DOHH2 (cell line): ENCODE measurements around the gene ARMH2.
"Not testable (repeated sequence)": the region's sequence is repeated elsewhere in the genome, so short reads cannot be mapped to it uniquely, and the experiment has no call there.

ENCODE experiments used
- H3F3A ChIP-seq: fragments of 200-600 bp; sonication (generic), shearing (Covaris generic); 2 replicates; pipeline ENCODE4 v1.6.0; 2016; ENCODE audit warnings: antibody characterized with exemption, mild to moderate bottlenecking; ENCODE audit not compliant: control insufficient read depth, insufficient read depth
- H3K27ac ChIP-seq: fragments of 200-600 bp; sonication (generic); 2 replicates; pipeline ENCODE4 v1.5.1; 2014; ENCODE audit warnings: low read depth, mild to moderate bottlenecking, low read length, moderate library complexity
- H3K27me3 ChIP-seq: fragments of 200-600 bp; sonication (generic); 2 replicates; pipeline ENCODE4 v1.6.1; 2014; ENCODE audit warnings: mild to moderate bottlenecking, low read length, mixed read lengths; ENCODE audit not compliant: control insufficient read depth
- H3K36me3 ChIP-seq: fragments of 200-600 bp; sonication (generic); 2 replicates; pipeline ENCODE4 v1.6.1; 2014; ENCODE audit warnings: mild to moderate bottlenecking, low read length, moderate library complexity, mixed read lengths; ENCODE audit not compliant: control insufficient read depth
- H3K4me1 ChIP-seq: fragments of 200-600 bp; sonication (generic); 2 replicates; pipeline ENCODE4 v1.6.1; 2014; ENCODE audit warnings: mild to moderate bottlenecking, low read length, mixed read lengths; ENCODE audit not compliant: control insufficient read depth
- H3K4me2 ChIP-seq: fragments of 200-600 bp; sonication (generic); 2 replicates; pipeline ENCODE4 v1.6.0; 2014; ENCODE audit warnings: mild to moderate bottlenecking, low read length, moderate library complexity
- H3K4me3 ChIP-seq: fragments of 200-600 bp; sonication (generic); 2 replicates; pipeline ENCODE4 v1.5.1; 2014; ENCODE audit warnings: mild to moderate bottlenecking, low read length, mixed read lengths
- H3K79me2 ChIP-seq: fragments of 200-600 bp; sonication (generic); 2 replicates; pipeline ENCODE4 v1.6.1; 2014; ENCODE audit warnings: mild to moderate bottlenecking, low read length, mixed read lengths; ENCODE audit not compliant: control insufficient read depth
- H3K9me2 ChIP-seq: fragments of 200-600 bp; sonication (generic); replicated peaks from 2 replicates; pipeline ENCODE4 v1.6.1; 2014; ENCODE audit warnings: mild to moderate bottlenecking, low read length, mixed read lengths; ENCODE audit not compliant: control insufficient read depth
- H3K9me3 ChIP-seq: fragments of 200-600 bp; sonication (generic); 2 replicates; pipeline ENCODE4 v1.6.1; 2014; ENCODE audit warnings: antibody characterized with exemption, low read length, mixed read lengths; ENCODE audit not compliant: control insufficient read depth, insufficient read depth
- H4K20me1 ChIP-seq: fragments of 200-600 bp; sonication (generic); 2 replicates; pipeline ENCODE4 v1.6.0; 2014; ENCODE audit warnings: low read depth, mild to moderate bottlenecking, antibody characterized with exemption, low read length, moderate library complexity; ENCODE audit not compliant: control insufficient read depth, insufficient read depth
- EZH2phosphoT487 ChIP-seq: fragments of 200-600 bp; sonication (generic); IDR thresholded peaks from 2 replicates; pipeline ENCODE4 v1.6.1; 2017; ENCODE audit warnings: borderline replicate concordance, mild to moderate bottlenecking, antibody characterized with exemption, low read length, moderate library complexity, mixed read lengths
- TF ChIP-seq, protein P1 (sequence below): fragments of 200-600 bp; sonication (generic); IDR thresholded peaks from one replicate; pipeline ENCODE4 v1.5.1; 2014; ENCODE audit warnings: antibody characterized with exemption, mild to moderate bottlenecking, low read depth, low read length; ENCODE audit not compliant: poor library complexity, severe bottlenecking

ARMH2 gene

DNA sequence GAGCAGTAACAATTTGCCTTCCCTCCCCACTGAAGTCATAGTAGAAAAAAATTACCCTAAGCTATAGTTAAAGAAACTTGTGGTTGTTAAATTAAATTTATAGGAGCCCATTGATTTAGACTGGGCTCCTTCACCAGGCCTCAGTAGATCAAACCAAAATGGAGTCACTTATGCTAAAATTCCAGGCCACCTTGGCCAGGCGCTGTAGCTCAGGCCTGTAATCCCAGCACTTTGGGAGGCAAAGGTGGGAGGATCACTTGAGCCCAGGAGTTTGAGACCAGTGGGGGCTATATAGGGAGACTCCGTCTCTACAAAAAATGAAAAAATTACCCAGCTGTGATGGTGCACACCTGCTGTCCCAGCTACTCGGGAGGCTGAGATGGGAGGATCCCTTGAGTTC, 39.0 kb downstream of the ARMH2 start:
- H3F3A ChIP-seq: no peaks in the 10 kb centered on the region
- H3K27ac ChIP-seq: no peak overlapping the region
- 0 out of 2 replicates have a peak, but pooled peaks cover under 1% of the 10 kb centered on the region for H3K9me3 ChIP-seq
- no peaks in the 10 kb centered on the region for H3K36me3 ChIP-seq
- no peak overlapping the region for H3K4me2 ChIP-seq
- no peak overlapping the region for H3K4me3 ChIP-seq
- TF ChIP-seq, protein P1, sequence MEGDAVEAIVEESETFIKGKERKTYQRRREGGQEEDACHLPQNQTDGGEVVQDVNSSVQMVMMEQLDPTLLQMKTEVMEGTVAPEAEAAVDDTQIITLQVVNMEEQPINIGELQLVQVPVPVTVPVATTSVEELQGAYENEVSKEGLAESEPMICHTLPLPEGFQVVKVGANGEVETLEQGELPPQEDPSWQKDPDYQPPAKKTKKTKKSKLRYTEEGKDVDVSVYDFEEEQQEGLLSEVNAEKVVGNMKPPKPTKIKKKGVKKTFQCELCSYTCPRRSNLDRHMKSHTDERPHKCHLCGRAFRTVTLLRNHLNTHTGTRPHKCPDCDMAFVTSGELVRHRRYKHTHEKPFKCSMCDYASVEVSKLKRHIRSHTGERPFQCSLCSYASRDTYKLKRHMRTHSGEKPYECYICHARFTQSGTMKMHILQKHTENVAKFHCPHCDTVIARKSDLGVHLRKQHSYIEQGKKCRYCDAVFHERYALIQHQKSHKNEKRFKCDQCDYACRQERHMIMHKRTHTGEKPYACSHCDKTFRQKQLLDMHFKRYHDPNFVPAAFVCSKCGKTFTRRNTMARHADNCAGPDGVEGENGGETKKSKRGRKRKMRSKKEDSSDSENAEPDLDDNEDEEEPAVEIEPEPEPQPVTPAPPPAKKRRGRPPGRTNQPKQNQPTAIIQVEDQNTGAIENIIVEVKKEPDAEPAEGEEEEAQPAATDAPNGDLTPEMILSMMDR: no peak
- no peaks in the 10 kb centered on the region for H4K20me1 ChIP-seq
- no peaks in the 10 kb centered on the region for H3K27me3 ChIP-seq
- no peaks in the 10 kb centered on the region for H3K9me2 ChIP-seq
- H3K79me2 ChIP-seq: no peaks in the 10 kb centered on the region
- H3K4me1 ChIP-seq: peaks cover 8% of the 10 kb centered on the region

DNA sequence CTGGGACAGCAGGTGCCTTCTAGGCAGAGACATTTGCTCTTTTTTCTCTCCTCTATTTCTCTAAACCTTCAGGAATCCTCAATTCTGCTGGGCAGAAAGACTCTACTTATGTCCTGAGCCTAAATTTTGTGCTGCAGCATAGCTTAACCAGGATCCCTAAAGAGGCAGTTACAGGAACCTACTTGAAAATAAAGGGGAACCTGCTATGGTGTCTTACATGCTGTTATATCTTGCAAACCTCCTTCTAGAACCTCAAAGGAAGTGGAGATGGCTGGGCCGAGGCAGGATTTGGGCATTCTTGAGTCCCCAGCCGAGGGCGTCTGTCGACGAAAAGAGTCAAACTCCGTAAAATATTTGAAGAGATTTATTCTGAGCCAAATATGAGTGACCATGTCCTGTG, 41.1 kb downstream of the ARMH2 start:
- H4K20me1 ChIP-seq: no peaks in the 10 kb centered on the region
- H3K9me2 ChIP-seq: no peaks in the 10 kb centered on the region
- no peaks in the 10 kb centered on the region for H3K27me3 ChIP-seq
- no peaks in the 10 kb centered on the region for H3F3A ChIP-seq
- no peak overlapping the region for H3K27ac ChIP-seq
- H3K36me3 ChIP-seq: no peaks in the 10 kb centered on the region
- H3K4me2 ChIP-seq: no peak overlapping the region
- H3K79me2 ChIP-seq: no peaks in the 10 kb centered on the region
- peaks cover 8% of the 10 kb centered on the region for H3K4me1 ChIP-seq
- no peak overlapping the region for H3K4me3 ChIP-seq
- H3K9me3 ChIP-seq: 0 out of 2 replicates have a peak, but pooled peaks cover 3% of the 10 kb centered on the region
- TF ChIP-seq EZH2phosphoT487: no peak
- TF ChIP-seq, protein P1: no peak

DNA sequence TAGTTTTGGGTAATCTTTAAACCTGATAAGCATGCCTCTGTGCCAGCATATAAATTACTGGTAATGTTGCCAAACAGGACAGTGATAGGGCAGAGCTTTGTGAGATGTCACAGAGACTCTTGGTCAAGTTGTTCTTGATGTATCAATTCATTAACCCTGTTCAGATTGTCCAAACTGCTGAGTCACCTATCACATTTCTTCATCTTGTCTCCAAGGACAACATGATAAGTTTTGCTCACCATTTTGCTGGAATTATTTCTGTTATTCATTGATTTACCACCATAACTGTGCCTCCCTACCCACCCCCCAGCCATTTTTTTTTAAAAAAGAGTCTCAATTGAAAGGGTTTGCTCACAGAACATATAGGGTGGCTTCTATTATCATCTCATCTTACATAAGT, 43.4 kb downstream of the ARMH2 start:
- H3K9me3 ChIP-seq: 0 out of 2 replicates have a peak, but pooled peaks cover 3% of the 10 kb centered on the region
- no peaks in the 10 kb centered on the region for H4K20me1 ChIP-seq
- H3K79me2 ChIP-seq: no peaks in the 10 kb centered on the region
- H3K4me1 ChIP-seq: no peaks in the 10 kb centered on the region
- no peak overlapping the region for H3K4me3 ChIP-seq
- TF ChIP-seq EZH2phosphoT487: no peak
- TF ChIP-seq, protein P1: no peak
- no peaks in the 10 kb centered on the region for H3F3A ChIP-seq
- no peak overlapping the region for H3K27ac ChIP-seq
- no peaks in the 10 kb centered on the region for H3K9me2 ChIP-seq
- H3K4me2 ChIP-seq: no peak overlapping the region
- H3K36me3 ChIP-seq: no peaks in the 10 kb centered on the region
- no peaks in the 10 kb centered on the region for H3K27me3 ChIP-seq

DNA sequence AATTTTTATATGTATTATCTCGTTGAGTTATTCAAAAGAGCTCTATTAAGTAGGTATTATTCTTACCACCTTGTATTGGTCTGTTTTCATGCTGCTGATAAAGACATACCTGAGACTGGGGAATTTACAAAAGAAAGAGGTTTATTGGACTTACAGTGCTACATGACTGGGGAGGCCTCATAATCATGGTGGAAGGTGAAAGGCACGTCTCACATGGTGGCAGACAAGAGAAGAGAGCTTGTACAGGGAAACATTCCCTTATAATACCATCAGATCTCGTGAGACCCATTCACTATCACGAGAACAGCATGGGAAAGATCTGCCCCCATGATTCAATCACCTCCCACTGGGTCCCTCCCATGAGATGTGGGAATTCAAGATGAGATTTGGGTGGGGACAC, 44.3 kb downstream of the ARMH2 start:
- not testable (repeated sequence) for H3K4me2 ChIP-seq, H3K79me2 ChIP-seq, H3K4me1 ChIP-seq, H3K27me3 ChIP-seq, H3K36me3 ChIP-seq, H3K9me2 ChIP-seq, H3K9me3 ChIP-seq, H3F3A ChIP-seq, H4K20me1 ChIP-seq, H3K4me3 ChIP-seq, H3K27ac ChIP-seq
